ENCODE data around the gene SMYD3. TPM values are rescaled to one million over a fixed set of nuclear protein-coding genes. Genes with fewer than 3 reads are reported as not detected.
A peak's percentile ranks its signal among the peaks of the same experiment; 100 is the strongest.

Gene SMYD3
- total and polyA plus RNA-seq, 2 of the 4 experiments (the other 2 are of a cell fraction) = 26.5 to 37.6 TPM

DNA sequence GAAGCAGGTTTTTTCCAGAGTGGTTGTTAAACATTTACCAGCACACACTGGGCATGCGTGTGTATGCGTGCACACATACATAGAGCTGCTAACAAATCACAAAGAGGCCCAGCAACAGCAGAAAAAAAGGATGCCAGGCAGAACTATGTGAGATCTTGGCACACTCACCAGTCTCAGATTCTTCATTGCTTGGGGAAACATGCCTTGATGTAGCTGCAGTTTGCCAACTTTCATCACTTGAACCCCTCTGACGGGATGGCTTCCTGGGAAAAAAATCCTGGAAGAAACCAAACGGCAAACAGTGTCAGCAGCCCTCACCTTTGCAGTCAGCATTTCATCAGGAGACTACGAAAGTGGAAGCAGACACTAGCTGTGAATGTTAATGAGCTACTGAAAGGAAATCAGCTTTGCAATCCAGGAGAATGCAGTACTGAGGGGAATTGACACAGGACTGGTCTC, 743.2 kb downstream of the SMYD3 start:
- Histone ChIP-seq H2BK5ac (ENCODE audit: low read depth, low read length, poor library complexity, severe bottlenecking) (no peak overlapping the region), H4K5ac (ENCODE audit: low read depth, low read length) (no peak overlapping the region), H3K27me3 (ENCODE audit: control insufficient read depth, insufficient read depth, low read length) (no peaks in the 10 kb centered on the region), H2BK20ac (ENCODE audit: low read depth, low read length) (peak overlapping the region; percentile 9; the same call in 1 of the 2 replicates), H2BK15ac (ENCODE audit: low read depth, low read length) (peak overlapping the region; percentile 25; the same call in 1 of the 3 replicates), H3K4ac (ENCODE audit: low read depth, low read length) (peak overlapping the region; percentile 11; the same call in 1 of the 2 replicates), H3K79me1 (ENCODE audit: low read depth in 1 of 2, low read length in 2 of 2) (no peaks in the 10 kb centered on the region), H4K20me1 (ENCODE audit: insufficient read depth, low read length) (no peaks in the 10 kb centered on the region), H3K56ac (ENCODE audit: extremely low read depth, insufficient read depth, low read length) (no peak overlapping the region), H2BK120ac (ENCODE audit: low read depth, low read length) (peak overlapping the region; percentile 73; the same call in 1 of the 2 replicates), H4K91ac (ENCODE audit: insufficient read depth, low read depth, low read length) (no peak overlapping the region; the same call in 1 of the 2 replicates), H4K8ac (ENCODE audit: low read depth in 2 of 2, low read length in 2 of 2) (no peak overlapping the region), H3K4me1 (ENCODE audit: control insufficient read depth, insufficient read depth, low read length) (peaks cover 8% of the 10 kb centered on the region), H3K4me2 (ENCODE audit: low read depth, low read length) (no peak overlapping the region), H2AK9ac (replicated peaks; ENCODE audit: low read depth, low read length, poor library complexity) (no peak overlapping the region), H3K23ac (ENCODE audit: low read depth, low read length) (no peak overlapping the region), H3K9ac (ENCODE audit: low read depth, low read length) (no peak overlapping the region), H3K9me1 (ENCODE audit: insufficient read depth, low read length) (0 out of 2 replicates have a peak, but pooled peaks cover 3% of the 10 kb centered on the region), H3K27ac (ENCODE audit: insufficient read depth, low read length) (no peak overlapping the region), H3K9me3 (ENCODE audit: control insufficient read depth, insufficient read depth, low read length) (no peaks in the 10 kb centered on the region), H3K4me3 (ENCODE audit: insufficient read depth, low read depth, low read length) (no peak overlapping the region), H3K36me3 (ENCODE audit: control insufficient read depth, insufficient read depth, low read length) (no peaks in the 10 kb centered on the region), H3K18ac (ENCODE audit: low read depth, low read length) (no peak overlapping the region), H2AFZ (replicated peaks; ENCODE audit: low read length, poor library complexity) (no peak overlapping the region), H2AK5ac (ENCODE audit: low read depth, low read length) (no peak overlapping the region), H3K14ac (replicated peaks; ENCODE audit: low read depth, low read length) (no peak overlapping the region)
- in situ Hi-C loops (cut with MboI; ENCODE audit: low sequenced_read_pairs) = no loop called here
- no TSS peak for BruUV-seq (replicated peaks)
- CTCF ChIA-PET = no interaction called here
- dilution Hi-C loops (cut with HindIII; ENCODE audit: low sequenced_read_pairs, unreplicated experiment) = no loop called here
- POLR2A ChIA-PET (ENCODE audit: unreplicated experiment) = no interaction called here
- no peak for ATAC-seq (ENCODE audit: low read depth)
- DNase-seq = no peak
- WGBS, 2 experiments (ENCODE audit: extremely low coverage in 2 of 2, insufficient read length in 1 of 2) = 83% methylated on average over 2 of the region's 5 CpGs; no CpG with 5 or more reads in 1 of the 2 experiments
- TF ChIP-seq, protein P1, sequence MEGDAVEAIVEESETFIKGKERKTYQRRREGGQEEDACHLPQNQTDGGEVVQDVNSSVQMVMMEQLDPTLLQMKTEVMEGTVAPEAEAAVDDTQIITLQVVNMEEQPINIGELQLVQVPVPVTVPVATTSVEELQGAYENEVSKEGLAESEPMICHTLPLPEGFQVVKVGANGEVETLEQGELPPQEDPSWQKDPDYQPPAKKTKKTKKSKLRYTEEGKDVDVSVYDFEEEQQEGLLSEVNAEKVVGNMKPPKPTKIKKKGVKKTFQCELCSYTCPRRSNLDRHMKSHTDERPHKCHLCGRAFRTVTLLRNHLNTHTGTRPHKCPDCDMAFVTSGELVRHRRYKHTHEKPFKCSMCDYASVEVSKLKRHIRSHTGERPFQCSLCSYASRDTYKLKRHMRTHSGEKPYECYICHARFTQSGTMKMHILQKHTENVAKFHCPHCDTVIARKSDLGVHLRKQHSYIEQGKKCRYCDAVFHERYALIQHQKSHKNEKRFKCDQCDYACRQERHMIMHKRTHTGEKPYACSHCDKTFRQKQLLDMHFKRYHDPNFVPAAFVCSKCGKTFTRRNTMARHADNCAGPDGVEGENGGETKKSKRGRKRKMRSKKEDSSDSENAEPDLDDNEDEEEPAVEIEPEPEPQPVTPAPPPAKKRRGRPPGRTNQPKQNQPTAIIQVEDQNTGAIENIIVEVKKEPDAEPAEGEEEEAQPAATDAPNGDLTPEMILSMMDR (conservative IDR thresholded peaks at IDR 0.05; ENCODE audit: low read depth, low read length) = no peak
- TF ChIP-seq SMC3 (IDR thresholded peaks at IDR 0.05; ENCODE audit: low read depth, low read length) (no peak), FOS (IDR thresholded peaks at IDR 0.05; ENCODE audit: low read depth, low read length) (no peak), ELK1 (IDR thresholded peaks at IDR 0.05; ENCODE audit: borderline replicate concordance, low read depth, low read length) (no peak), MAFK (IDR thresholded peaks at IDR 0.05; ENCODE audit: low read depth, low read length) (no peak), RAD21 (IDR thresholded peaks at IDR 0.05; ENCODE audit: low read length) (no peak), MXI1 (IDR thresholded peaks at IDR 0.05; ENCODE audit: borderline replicate concordance, low read depth, low read length) (no peak), CEBPB (IDR thresholded peaks at IDR 0.05; ENCODE audit: low read depth, low read length) (no peak), CHD1 (IDR thresholded peaks at IDR 0.05; ENCODE audit: low read depth, low read length) (no peak)
- intact Hi-C loops (cut with micrococcal nuclease) = no loop called here
